Gastrocnemius medialis (tissue), 4 donors: ENCODE data around the gene SEPTIN11. TPM values are rescaled to one million over a fixed set of nuclear protein-coding genes. Genes with fewer than 3 reads are reported as not detected.

Source experiments
- ATAC-seq, 2 donors: fragments of 150-250 bp; one replicate each; pipeline ENCODE4 v1.9.1; 2016
- DNase-seq, 2 donors: peaks; one replicate each; pipeline ENCODE4 v3.0.0-alpha.2; 2019
- H3K27ac ChIP-seq, 4 donors: fragments of 200-600 bp; sonication (generic); 1 replicate in 1 of 4; 2 replicates in 3 of 4; pipeline ENCODE4 v1.5.1; 2016 to 2018; ENCODE audit warnings: mild to moderate bottlenecking in 2 of 4, moderate library complexity in 1 of 4
- H3K27me3 ChIP-seq, 3 donors: fragments of 200-600 bp; sonication (generic) in 2 of 3; 1 replicate in 1 of 3; 2 replicates in 2 of 3; pipeline versions ENCODE4 v1.5.1 to v1.6.0; 2016 to 2019; ENCODE audit warnings: mild to moderate bottlenecking in 1 of 3, moderate library complexity in 1 of 3
- H3K36me3 ChIP-seq, 2 donors: fragments of 200-600 bp; sonication (generic) in 1 of 2; one replicate each; pipeline ENCODE4 v1.5.1; 2017 to 2018
- H3K4me1 ChIP-seq, 2 donors: fragments of 200-600 bp; sonication (generic) in 1 of 2; one replicate each; pipeline ENCODE4 v1.5.1; 2016 to 2017; ENCODE audit warnings: mild to moderate bottlenecking in 2 of 2
- H3K4me3 ChIP-seq, 4 donors: fragments of 200-600 bp; sonication (generic) in 3 of 4; 1 replicate in 1 of 4; 2 replicates in 3 of 4; pipeline ENCODE4 v1.5.1; 2016 to 2019; ENCODE audit warnings: mild to moderate bottlenecking in 2 of 4
- H3K9me3 ChIP-seq, 3 donors: fragments of 200-600 bp; sonication (generic) in 2 of 3; 1 replicate in 1 of 3; 2 replicates in 2 of 3; pipeline ENCODE4 v1.5.1; 2016 to 2019
- POLR2A ChIP-seq, 2 donors: fragments of 450-650 bp; IDR thresholded peaks; one replicate each; pipeline ENCODE4 v1.6.1; 2017; ENCODE audit warnings: antibody characterized with exemption in 2 of 2, mild to moderate bottlenecking in 2 of 2, moderate library complexity in 2 of 2
- in situ Hi-C, 4 donors: fragments of 200-750 bp; cut with MboI; loops; one replicate each; pipeline versions ENCODE4 v1.15.0 to v1.8.0; 2017; ENCODE audit warnings: low sequenced_read_pairs in 4 of 4
- intact Hi-C: fragments of 100-400 bp; cut with DNase I; formaldehyde crosslinking; loops from one replicate; pipeline ENCODE4 v1.15.1; 2023; ENCODE audit warnings: low total_unique reads
- total RNA-seq, 4 donors: library from RNA; depleted of rRNA; stranded (reverse); fragments of >200 nt; gene quantifications; one replicate each; pipeline versions ENCODE4 v1.1.0 to v1.2.3, GENCODE V29; 2016
- TF ChIP-seq, protein P1 (sequence below), 5 experiments: fragments of 450-650 bp in 3 of 5; fragments of 200-600 bp in 2 of 5; sonication (generic) in 2 of 5; IDR thresholded peaks in 4 of 5; conservative IDR thresholded peaks in 1 of 5; 1 replicate in 4 of 5; 2 replicates in 1 of 5; pipeline ENCODE4 v1.5.1; 2016 to 2019; ENCODE audit warnings: antibody characterized with exemption in 5 of 5, mild to moderate bottlenecking in 3 of 5, moderate library complexity in 3 of 5

The SEPTIN11 gene
- total RNA-seq, 4 donors from 2014 or later, result 11.3 to 104 (median 47.9) TPM

DNA sequence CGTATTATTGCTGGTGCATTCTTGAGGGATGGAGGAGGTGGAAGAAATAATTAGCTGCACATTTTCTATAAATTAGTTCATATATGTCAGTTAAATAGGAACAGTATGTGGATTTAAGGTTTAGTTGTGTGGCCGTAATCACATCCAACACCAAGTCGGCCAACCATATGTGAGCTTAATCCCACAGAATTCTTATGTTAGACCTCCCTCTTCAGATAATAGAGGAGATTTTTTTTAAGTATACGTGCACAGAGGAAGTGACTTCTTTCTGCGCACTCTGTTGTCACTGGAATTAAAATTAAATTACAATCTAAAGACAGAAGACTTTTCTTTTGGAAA lies 2.1 kb downstream of the SEPTIN11 start:
- Histone ChIP-seq H3K4me1 (peaks cover 24 to 27% of the 10 kb centered on the region in 2 donors), H3K36me3 (no peaks in the 10 kb centered on the region), H3K27ac (peak overlapping the region in 2 of 4 donors; percentile 88 to 96), H3K9me3 (no peaks in the 10 kb centered on the region), H3K4me3 (peak overlapping the region; percentile 79 to 97 (median 90)), H3K27me3 (no peaks in the 10 kb centered on the region)
- DNase-seq (no peak), ATAC-seq (no peak)
- intact Hi-C loops (loop anchor here (2.0 kb wide), 1 partner anchor 23 kb away; no protein-coding TSS in a partner anchor), in situ Hi-C loops (loop anchor here in 1 of 4 donors (25.0 kb wide), 1 partner anchor 764 kb away; no protein-coding TSS in a partner anchor)
- no peak for TF ChIP-seq POLR2A (IDR thresholded peaks at IDR 0.05)
- TF ChIP-seq, protein P1, sequence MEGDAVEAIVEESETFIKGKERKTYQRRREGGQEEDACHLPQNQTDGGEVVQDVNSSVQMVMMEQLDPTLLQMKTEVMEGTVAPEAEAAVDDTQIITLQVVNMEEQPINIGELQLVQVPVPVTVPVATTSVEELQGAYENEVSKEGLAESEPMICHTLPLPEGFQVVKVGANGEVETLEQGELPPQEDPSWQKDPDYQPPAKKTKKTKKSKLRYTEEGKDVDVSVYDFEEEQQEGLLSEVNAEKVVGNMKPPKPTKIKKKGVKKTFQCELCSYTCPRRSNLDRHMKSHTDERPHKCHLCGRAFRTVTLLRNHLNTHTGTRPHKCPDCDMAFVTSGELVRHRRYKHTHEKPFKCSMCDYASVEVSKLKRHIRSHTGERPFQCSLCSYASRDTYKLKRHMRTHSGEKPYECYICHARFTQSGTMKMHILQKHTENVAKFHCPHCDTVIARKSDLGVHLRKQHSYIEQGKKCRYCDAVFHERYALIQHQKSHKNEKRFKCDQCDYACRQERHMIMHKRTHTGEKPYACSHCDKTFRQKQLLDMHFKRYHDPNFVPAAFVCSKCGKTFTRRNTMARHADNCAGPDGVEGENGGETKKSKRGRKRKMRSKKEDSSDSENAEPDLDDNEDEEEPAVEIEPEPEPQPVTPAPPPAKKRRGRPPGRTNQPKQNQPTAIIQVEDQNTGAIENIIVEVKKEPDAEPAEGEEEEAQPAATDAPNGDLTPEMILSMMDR (IDR thresholded peaks at IDR 0.05 in 4 of 5, conservative IDR thresholded peaks at IDR 0.05 in 1 of 5), result no peak

DNA sequence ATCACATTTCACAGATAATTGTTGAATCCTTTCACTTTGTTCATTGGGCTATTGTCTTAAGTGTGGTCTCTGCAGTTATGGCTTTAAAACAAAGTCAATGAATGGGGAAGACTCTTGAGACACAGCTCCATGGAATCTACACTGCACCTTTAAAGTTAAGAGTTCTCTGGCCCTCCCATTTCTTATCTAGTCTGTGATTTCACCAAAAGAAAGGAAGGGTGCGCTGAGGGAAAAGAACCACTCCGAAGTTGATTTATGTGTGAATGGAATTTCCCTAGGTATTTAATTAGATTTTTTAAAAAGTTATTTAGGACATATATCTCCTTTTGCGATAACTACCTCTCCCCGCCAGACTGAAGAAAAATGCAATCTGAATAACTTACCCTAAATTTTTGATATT lies 2.5 kb downstream of the SEPTIN11 start:
- no peak for DNase-seq
- TF ChIP-seq POLR2A (IDR thresholded peaks at IDR 0.05), result no peak
- TF ChIP-seq, protein P1 (IDR thresholded peaks at IDR 0.05 in 4 of 5, conservative IDR thresholded peaks at IDR 0.05 in 1 of 5), result no peak
- no peak for ATAC-seq
- Histone ChIP-seq H3K9me3 (no peaks in the 10 kb centered on the region), H3K27me3 (no peaks in the 10 kb centered on the region), H3K27ac (peak overlapping the region in 1 of 4 donors; percentile 88), H3K4me3 (no peak overlapping the region), H3K4me1 (peaks cover 24 to 27% of the 10 kb centered on the region in 2 donors), H3K36me3 (no peaks in the 10 kb centered on the region)
- in situ Hi-C loops (loop anchor here in 1 of 4 donors (25.0 kb wide), 1 partner anchor 765 kb away; no protein-coding TSS in a partner anchor), intact Hi-C loops (no loop called here)

DNA sequence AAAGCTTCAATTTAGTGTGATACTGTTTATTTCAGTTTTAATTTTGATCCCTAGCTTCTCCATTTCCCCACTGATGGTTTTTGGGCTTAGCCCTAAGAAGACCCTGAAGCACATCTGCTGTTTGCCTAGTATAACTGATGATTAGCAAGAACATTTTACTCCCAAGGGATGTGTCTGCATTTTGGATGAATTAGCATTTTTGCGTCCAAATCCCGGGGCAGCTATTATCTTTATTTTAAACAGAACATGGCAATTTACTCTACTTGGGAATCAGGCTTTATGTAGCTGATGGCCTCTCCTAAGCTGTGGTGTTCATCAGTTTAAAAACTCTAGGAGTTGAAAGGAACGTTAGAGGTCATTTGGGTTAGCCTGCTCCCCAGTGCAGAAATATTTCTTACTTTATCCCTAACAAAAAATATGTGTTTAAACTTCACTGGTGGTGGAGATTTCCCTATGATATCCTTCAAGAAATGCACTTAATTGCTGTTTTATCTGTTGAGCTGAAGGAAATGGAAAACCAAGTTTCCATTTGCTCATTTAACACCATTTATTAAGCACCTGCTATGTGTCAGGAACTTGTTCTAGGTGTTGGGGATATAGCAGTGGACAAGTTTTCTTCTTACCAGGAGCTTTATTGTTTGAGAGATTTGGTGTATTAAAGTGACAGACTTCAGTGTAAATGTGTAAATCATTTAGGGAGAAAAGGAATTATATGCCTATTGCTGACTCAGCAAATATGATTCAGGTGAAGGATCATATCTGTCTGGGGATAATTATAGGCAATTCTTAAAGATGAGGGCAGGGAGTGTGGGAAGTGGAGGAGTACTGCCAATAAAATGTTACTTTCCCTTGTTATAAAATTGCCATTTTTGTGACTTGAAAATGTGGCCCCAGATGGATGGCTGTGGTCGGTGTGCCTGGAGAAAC lies 3.4 kb downstream of the SEPTIN11 start:
- Histone ChIP-seq H3K27ac (peak overlapping the region in 1 of 4 donors; percentile 27), H3K27me3 (no peaks in the 10 kb centered on the region), H3K4me3 (no peak overlapping the region), H3K36me3 (no peaks in the 10 kb centered on the region), H3K4me1 (peaks cover 24 to 27% of the 10 kb centered on the region in 2 donors), H3K9me3 (no peaks in the 10 kb centered on the region)
- DNase-seq (no peak), ATAC-seq (no peak)
- in situ Hi-C loops (loop anchor here in 1 of 4 donors (25.0 kb wide), 1 partner anchor 766 kb away; no protein-coding TSS in a partner anchor), intact Hi-C loops (no loop called here)
- TF ChIP-seq, protein P1 (IDR thresholded peaks at IDR 0.05 in 4 of 5, conservative IDR thresholded peaks at IDR 0.05 in 1 of 5), result no peak
- TF ChIP-seq POLR2A (IDR thresholded peaks at IDR 0.05), result no peak

DNA sequence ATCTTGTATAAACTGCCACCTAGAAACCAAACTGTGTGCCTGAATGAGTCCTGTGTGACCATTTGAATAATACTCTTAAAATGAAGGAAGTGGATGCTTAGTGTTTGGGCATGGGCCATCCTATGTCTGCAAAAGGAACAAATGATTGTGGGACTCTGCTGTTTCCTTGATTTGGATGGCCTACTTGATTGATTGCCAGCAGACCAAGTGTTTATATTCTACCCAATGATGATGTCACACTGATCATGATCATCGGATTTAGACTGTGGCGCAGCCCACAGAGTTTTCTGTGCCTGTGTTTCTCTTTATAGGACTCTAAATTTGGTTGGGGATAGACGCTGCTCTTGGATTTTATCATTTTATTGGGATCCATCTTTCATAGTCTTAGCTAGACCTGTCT lies 4.4 kb downstream of the SEPTIN11 start:
- no peak overlapping the region for H3K27ac ChIP-seq
- intact Hi-C loops (no loop called here), in situ Hi-C loops (loop anchor here in 1 of 4 donors (25.0 kb wide), 1 partner anchor 767 kb away; no protein-coding TSS in a partner anchor)
- H3K4me3 ChIP-seq, result no peak overlapping the region
- H3K4me1 ChIP-seq, result peaks cover 21 to 24% of the 10 kb centered on the region in 2 donors
- H3K36me3 ChIP-seq, result no peaks in the 10 kb centered on the region
- DNase-seq (no peak), ATAC-seq (no peak)
- no peaks in the 10 kb centered on the region for H3K27me3 ChIP-seq
- TF ChIP-seq POLR2A (IDR thresholded peaks at IDR 0.05), result no peak
- TF ChIP-seq, protein P1 (IDR thresholded peaks at IDR 0.05 in 4 of 5, conservative IDR thresholded peaks at IDR 0.05 in 1 of 5), result no peak
- no peaks in the 10 kb centered on the region for H3K9me3 ChIP-seq
